Left ventricle myocardium inferior (tissue), 1 donor: ENCODE results near the gene KCNN3. TPM values are rescaled to one million over a fixed set of nuclear protein-coding genes. Genes with fewer than 3 reads are reported as not detected.

ENCODE experiments used
- DNase-seq: peaks from one replicate; pipeline ENCODE4 v3.0.0-alpha.2; 2020
- H3K27ac ChIP-seq: fragments of 200-600 bp; replicated peaks from 2 replicates; pipeline ENCODE4 v1.8.0; 2021
- H3K27me3 ChIP-seq: fragments of 200-600 bp; 2 replicates; pipeline ENCODE4 v1.8.0; 2021; ENCODE audit warnings: low read depth
- H3K36me3 ChIP-seq: fragments of 200-600 bp; 2 replicates; pipeline ENCODE4 v1.8.0; 2021
- H3K4me1 ChIP-seq: fragments of 200-600 bp; 2 replicates; pipeline ENCODE4 v1.8.0; 2021
- H3K4me3 ChIP-seq: fragments of 200-600 bp; 2 replicates; pipeline ENCODE4 v1.8.0; 2021; ENCODE audit warnings: mild to moderate bottlenecking, moderate library complexity
- H3K9me3 ChIP-seq: fragments of 200-600 bp; replicated peaks from 2 replicates; pipeline ENCODE4 v1.8.0; 2021
- CTCF ChIP-seq: fragments of 200-600 bp; IDR thresholded peaks from 2 replicates; pipeline ENCODE4 v1.8.0; 2021; ENCODE audit warnings: antibody characterized with exemption, mild to moderate bottlenecking, borderline replicate concordance
- intact Hi-C: fragments of 100-400 bp; cut with micrococcal nuclease; formaldehyde crosslinking; loops from one replicate; pipeline ENCODE4 v1.11.0; 2022
- total RNA-seq: library from RNA; stranded (reverse); fragmentation: NEBNext Ultra II Directional; extraction: Animal tissue kit (Norgen Biotek cat#: 25700); gene quantifications from one replicate; pipeline ENCODE4 v1.2.1, GENCODE V29; 2021
- donor health status: DM: no; HTN: yes; CAD: no; lungs with severe emphysema.

Gene KCNN3
- total RNA-seq, 1 donor from 2014 or later, result 4.8 TPM

GRCh38 chr1:154832384-154832783 is 37.7 kb downstream of the KCNN3 start:
- no peak for TF ChIP-seq CTCF
- intact Hi-C loops, result no loop called here
- H3K4me3 ChIP-seq, result no peak overlapping the region
- H3K9me3 ChIP-seq, result no peaks in the 10 kb centered on the region
- H3K36me3 ChIP-seq, result no peaks in the 10 kb centered on the region
- no peak for DNase-seq
- peaks cover 61% of the 10 kb centered on the region for H3K4me1 ChIP-seq
- peak overlapping the region; percentile 34 for H3K27ac ChIP-seq
- H3K27me3 ChIP-seq, result no peaks in the 10 kb centered on the region

GRCh38 chr1:154831462-154831861 is 38.6 kb downstream of the KCNN3 start:
- Histone ChIP-seq H3K9me3 (no peaks in the 10 kb centered on the region), H3K36me3 (no peaks in the 10 kb centered on the region), H3K4me3 (no peak overlapping the region), H3K27ac (no peak overlapping the region), H3K4me1 (peaks cover 52% of the 10 kb centered on the region), H3K27me3 (no peaks in the 10 kb centered on the region)
- no peak for TF ChIP-seq CTCF
- intact Hi-C loops, result no loop called here
- DNase-seq, result no peak

- Histone ChIP-seq H3K4me1 (peaks cover 37% of the 10 kb centered on the region), H3K4me3 (no peak overlapping the region), H3K9me3 (no peaks in the 10 kb centered on the region), H3K36me3 (no peaks in the 10 kb centered on the region), H3K27ac (no peak overlapping the region), H3K27me3 (no peaks in the 10 kb centered on the region)
- intact Hi-C loops, result no loop called here
- no peak for DNase-seq
- TF ChIP-seq CTCF, result no peak
These were observed 41.0 kb downstream of the KCNN3 start for GRCh38 chr1:154829062-154829461.

- intact Hi-C loops, result no loop called here
- Histone ChIP-seq H3K27me3 (no peaks in the 10 kb centered on the region), H3K4me1 (peaks cover 26% of the 10 kb centered on the region), H3K9me3 (no peaks in the 10 kb centered on the region), H3K27ac (peak overlapping the region; percentile 40), H3K4me3 (no peak overlapping the region), H3K36me3 (no peaks in the 10 kb centered on the region)
- DNase-seq, result peak; percentile 50
- TF ChIP-seq CTCF, result no peak
These were observed 45.7 kb downstream of the KCNN3 start for GRCh38 chr1:154824179-154825000.

GRCh38 chr1:154822717-154823116 is 47.4 kb downstream of the KCNN3 start:
- Histone ChIP-seq H3K4me1 (peaks cover 26% of the 10 kb centered on the region), H3K27me3 (no peaks in the 10 kb centered on the region), H3K9me3 (no peaks in the 10 kb centered on the region), H3K4me3 (no peak overlapping the region), H3K36me3 (no peaks in the 10 kb centered on the region), H3K27ac (no peak overlapping the region)
- intact Hi-C loops, result no loop called here
- DNase-seq, result no peak
- TF ChIP-seq CTCF, result no peak
